GM04503 (cell line): ENCODE measurements around the gene CFD.
"Not testable (repeated sequence)": the region's sequence is repeated elsewhere in the genome, so short reads cannot be mapped to it uniquely, and the experiment has no call there.

Source experiments
- DNase-seq: peaks from one replicate; pipeline ENCODE4 v3.0.0-alpha.2; 2012; ENCODE audit warnings: low read depth

The CFD gene

DNA sequence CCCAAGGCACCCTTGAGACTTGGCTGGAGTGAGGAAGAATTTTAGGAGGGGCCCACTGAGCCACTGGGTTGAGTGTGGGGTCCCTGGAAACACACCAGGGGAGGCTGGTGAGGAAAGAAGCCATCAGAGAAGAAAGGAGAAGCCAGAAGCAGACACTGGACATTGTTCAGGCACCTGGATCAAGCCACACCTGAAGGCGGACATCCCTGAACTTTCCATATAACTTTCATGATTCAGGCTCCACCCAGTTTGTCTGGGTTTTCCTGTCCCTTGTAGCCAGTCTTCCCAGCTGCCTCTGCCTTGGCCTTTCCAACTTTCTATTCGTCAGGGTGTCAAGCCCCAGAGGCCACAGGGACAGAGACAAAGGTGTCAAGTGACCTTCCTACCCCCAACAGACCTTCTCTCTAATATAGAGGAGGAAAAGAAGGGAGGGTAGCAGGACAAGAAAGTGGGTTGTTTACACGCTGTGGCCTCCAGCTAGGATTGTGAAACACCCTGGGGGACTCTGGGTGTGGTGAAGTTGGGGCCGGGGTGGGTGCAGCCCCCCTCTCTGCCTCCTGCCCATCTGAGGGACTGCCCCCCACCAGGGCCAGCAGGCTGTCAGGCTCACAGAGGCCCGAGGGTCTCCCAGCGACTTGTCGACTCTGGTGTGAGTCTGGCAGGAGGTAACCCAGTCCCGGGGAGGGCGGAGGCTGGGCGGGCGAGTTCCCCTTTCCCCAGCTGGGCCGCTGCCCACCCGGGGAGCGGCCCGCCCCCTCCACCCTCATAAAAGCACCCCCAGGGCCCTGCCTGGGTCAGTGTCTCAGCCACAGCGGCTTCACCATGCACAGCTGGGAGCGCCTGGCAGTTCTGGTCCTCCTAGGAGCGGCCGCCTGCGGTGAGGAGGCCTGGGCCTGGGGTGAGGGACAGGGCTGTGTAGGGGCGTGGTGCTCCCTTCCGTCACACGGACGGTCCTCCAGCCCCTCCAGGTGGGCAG is at the start of gene CFD:
TSS of gene CFD (plus strand) at position 797 of the 976 bp plus-strand sequence. CDS start at position 823, 26 bp downstream.
- DNase-seq = no peak

DNA sequence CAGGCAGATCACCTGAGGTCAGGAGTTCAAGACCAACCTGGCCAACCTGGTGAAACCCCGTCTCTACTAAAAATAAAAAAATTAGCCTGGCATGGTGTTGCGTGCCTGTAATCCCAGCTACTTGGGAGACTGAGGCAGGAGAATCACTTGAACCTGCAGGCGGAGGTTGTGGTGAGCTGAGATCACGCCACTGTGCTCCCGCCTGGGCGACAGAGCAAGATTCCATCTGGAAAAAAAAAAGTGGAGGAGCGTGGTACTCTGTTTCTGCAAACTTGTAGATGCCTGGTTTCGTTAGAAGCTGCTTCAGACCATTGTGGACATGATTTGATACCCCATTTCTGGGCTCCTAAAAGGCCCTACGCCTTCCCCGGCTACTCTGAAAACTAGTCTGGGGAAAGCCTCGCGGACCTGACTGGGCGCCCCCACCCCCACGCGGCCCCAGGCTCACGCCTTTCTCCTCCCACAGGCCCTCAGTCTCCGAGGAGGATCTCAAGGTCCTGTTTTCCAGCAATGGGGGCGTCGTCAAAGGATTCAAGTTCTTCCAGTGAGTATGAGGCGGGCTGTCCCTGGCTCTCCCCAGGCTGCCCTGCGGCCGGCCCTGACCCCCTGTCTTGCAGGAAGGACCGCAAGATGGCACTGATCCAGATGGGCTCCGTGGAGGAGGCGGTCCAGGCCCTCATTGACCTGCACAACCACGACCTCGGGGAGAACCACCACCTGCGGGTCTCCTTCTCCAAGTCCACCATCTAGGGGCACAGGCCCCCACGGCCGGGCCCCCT is 49.2 kb upstream of the CFD start:
- DNase-seq = no peak

DNA sequence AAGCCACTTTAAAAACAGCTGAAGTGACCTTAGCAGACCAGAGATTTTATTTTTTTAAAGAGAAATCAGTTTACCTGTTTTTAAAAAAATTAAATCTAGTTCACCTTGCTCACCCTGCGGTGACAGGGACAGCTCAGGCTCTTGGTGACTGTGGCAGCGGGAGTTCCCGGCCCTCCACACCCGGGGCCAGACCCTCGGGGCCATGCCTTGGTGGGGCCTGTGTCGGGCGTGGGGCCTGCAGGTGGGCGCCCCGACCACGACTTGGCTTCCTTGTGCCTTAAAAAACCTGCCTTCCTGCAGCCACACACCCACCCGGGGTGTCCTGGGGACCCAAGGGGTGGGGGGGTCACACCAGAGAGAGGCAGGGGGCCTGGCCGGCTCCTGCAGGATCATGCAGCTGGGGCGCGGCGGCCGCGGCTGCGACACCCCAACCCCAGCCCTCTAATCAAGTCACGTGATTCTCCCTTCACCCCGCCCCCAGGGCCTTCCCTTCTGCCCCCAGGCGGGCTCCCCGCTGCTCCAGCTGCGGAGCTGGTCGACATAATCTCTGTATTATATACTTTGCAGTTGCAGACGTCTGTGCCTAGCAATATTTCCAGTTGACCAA is 48.5 kb upstream of the CFD start:
- DNase-seq = no peak

GRCh38 chr19:811506-812048 is 47.9 kb upstream of the CFD start:
- DNase-seq = no peak

DNA sequence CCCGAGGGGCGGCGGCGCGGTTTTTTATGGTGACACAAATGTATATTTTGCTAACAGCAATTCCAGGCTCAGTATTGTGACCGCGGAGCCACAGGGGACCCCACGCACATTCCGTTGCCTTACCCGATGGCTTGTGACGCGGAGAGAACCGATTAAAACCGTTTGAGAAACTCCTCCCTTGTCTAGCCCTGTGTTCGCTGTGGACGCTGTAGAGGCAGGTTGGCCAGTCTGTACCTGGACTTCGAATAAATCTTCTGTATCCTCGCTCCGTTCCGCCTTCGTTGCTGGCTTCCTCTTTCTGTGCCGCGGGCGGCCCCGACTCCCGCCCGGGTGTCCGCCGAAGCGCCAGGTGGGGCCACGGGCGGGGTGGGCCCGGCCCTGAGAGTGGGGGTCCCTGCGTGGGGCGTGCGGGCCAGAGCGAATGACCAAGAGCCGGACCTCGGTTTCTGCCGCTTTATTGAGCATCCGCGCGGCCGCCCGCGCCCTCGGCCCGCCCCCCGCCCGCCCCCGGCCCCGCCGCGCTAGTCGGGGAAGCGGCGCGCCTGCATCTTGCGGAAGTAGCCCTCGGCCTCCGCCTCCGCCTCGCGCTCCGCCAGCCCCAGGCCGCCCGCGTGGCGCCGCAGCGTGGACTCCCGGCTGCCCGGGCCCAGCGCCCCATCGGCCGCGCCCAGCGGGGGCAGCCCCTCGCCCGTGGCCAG is 47.3 kb upstream of the CFD start:
- no peak for DNase-seq

DNA sequence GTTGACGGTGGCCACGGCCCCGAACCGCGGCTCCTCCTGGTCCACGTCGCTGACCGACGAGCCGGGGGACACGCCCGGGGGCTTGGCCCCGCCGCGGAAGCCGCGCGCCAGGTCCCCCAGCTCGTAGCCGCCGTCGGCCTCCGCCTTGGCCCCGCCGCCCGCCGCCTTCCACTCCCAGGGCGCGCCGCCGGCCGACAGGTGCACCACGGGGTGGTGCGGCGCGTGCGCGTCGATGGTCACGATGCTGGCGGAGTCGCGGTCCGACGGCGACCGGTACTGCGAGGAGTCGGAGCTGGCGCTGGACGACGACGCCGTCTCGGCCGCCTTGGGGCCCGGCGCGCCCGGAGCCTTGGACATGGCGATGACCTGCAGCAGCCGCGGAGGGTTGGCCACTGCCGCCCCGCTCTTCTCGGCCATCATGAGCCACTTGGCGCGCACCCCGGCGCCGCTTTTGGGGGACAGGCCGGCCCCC is 46.7 kb upstream of the CFD start:
- DNase-seq = no peak

DNA sequence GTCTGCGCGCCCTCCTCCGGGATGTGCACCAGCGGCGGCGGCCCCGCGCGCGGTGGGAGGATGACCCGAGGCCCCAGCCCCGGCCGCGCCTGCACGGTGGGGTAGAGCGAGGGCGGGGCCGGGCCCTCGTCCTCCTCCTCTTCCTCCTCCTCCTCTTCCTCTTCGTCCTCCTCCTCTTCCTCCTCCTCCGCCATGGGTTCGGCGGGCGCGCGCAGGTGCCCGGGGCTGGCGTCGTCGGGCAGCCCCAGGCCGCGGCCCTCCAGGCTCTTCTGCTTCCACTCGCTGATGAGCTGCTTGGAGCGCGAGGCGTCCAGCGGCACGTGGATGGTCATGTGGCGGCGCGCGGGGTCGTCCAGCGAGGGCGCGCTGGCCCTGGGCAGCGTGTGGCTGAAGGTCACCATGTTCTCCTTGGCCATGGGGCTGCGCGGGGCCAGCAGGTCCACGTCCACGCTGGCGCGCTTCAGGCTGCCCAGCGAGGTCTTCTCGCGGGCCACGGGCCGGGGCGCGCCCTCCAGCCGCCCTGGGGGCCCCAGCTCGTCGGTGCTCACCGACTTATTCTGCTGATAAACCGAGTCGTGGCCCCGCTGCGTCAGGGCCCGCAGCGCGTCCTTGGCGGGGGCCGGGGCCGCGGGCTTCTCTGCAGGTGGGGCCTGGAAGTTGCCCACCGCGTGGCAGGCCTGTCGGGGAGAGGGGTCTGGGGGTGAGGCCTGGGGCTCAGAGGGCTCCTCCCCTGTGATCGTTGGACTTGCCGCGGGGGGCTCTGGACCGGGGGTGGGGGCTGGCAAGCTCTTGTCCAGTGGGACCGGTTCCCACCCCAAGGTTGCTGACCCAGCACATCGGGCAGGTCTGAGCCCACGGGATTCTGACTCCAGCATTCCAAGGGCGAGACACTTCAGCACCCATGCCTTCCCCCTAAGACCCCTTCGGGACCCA is 46.0 kb upstream of the CFD start:
- DNase-seq = no peak

- DNase-seq = no peak
Observed at GRCh38 chr19:814152-815078, 45.0 kb upstream of the CFD start.

- no peak for DNase-seq
Observed at GRCh38 chr19:815079-815774, 44.2 kb upstream of the CFD start.

GRCh38 chr19:815775-816499 is 43.5 kb upstream of the CFD start:
- DNase-seq = no peak

GRCh38 chr19:816500-816857 is 43.0 kb upstream of the CFD start:
- DNase-seq = no peak

GRCh38 chr19:820212-820611 is 39.3 kb upstream of the CFD start:
- not testable (repeated sequence) for DNase-seq

- DNase-seq = no peak
Observed at GRCh38 chr19:821231-821824, 38.1 kb upstream of the CFD start.

- DNase-seq = no peak
Observed at GRCh38 chr19:821825-822503, 37.5 kb upstream of the CFD start, which contains the start of gene PLPPR3. PLPPR3 (minus strand) TSS chr19:821955; CDS start chr19:821559, 396 bp downstream.

DNA sequence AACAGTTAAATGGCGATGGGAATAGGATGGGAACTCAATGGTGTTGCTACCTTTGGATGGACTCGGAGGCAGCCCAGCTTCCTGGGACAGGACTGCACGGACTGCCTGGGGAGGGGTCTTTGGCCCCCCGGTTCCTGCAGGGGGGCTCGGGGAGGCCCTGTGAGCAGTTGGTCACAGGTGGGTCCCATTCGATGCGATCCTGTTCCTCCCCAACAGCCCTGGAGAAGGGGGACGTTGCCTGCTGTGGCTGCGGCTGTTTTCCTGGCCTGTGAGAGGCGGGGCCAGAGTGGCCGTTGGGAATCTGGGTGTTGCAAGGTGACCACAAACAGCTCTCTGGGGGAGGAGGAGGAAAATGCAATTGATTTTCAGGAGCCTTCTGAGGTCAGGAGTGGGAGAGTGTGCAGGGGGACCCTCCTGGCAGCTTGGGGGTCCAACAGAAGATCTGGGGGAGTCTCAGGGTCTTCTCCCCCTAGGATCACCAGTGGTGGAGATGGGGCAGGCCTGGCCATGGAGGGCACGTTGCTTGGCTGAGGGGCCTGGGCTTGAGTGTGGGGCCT is 35.8 kb upstream of the CFD start:
- DNase-seq = no peak

GRCh38 chr19:824885-825284 is 34.6 kb upstream of the CFD start:
- no peak for DNase-seq
